Upper lobe of left lung (tissue), 4 donors: ENCODE results near the gene AMPD3.
"Not testable (repeated sequence)": the region's sequence is repeated elsewhere in the genome, so short reads cannot be mapped to it uniquely, and the experiment has no call there.

Experiments used
- CTCF ChIP-seq, 6 experiments: fragments of 450-650 bp in 4 of 6; fragments of 200-600 bp in 2 of 6; sonication (generic) in 2 of 6; IDR thresholded peaks; one replicate each; pipeline ENCODE4 v1.5.1; 2016 to 2019; ENCODE audit warnings: antibody characterized with exemption in 6 of 6
- EP300 ChIP-seq, 4 donors: sonication (generic); formaldehyde crosslinking; IDR thresholded peaks; one replicate each; pipeline ENCODE4 v1.5.1; 2017; ENCODE audit warnings: antibody characterized with exemption in 4 of 4, control low read depth in 2 of 4
- POLR2A ChIP-seq, 4 donors: fragments of 450-650 bp; IDR thresholded peaks; one replicate each; pipeline ENCODE4 v1.5.1; 2016 to 2017; ENCODE audit warnings: antibody characterized with exemption in 4 of 4, mild to moderate bottlenecking in 2 of 4
- POLR2AphosphoS5 ChIP-seq, 2 donors: sonication (generic); formaldehyde crosslinking; IDR thresholded peaks; one replicate each; pipeline ENCODE4 v1.5.1; 2017; ENCODE audit warnings: antibody characterized with exemption in 2 of 2

GRCh38 chr11:10436683-10437082, 18.4 kb upstream of the AMPD3 start:
- not testable (repeated sequence) for TF ChIP-seq CTCF, POLR2A, POLR2AphosphoS5, EP300 (IDR thresholded peaks at IDR 0.05)
